Cardiac fibroblast (primary cell): ENCODE results near the gene IGFN1.

Experiments
- DNase-seq, 2 donors: peaks; one replicate each; pipeline versions ENCODE4 v3.0.0 to v3.0.0-alpha.2; 2010; ENCODE audit warnings: low read depth in 2 of 2
- H3K4me3 ChIP-seq, 2 donors: replicated peaks in 1 of 2; 1 replicate in 1 of 2; 2 replicates in 1 of 2; pipeline ENCODE4 v1.5.1; 2011; ENCODE audit warnings: low read depth in 2 of 2, low read length in 2 of 2, mild to moderate bottlenecking in 2 of 2, moderate library complexity in 1 of 2
- CTCF ChIP-seq: IDR thresholded peaks from one replicate; pipeline ENCODE4 v1.5.1; 2011; ENCODE audit warnings: low read depth, mild to moderate bottlenecking, low read length, inconsistent platforms

The IGFN1 gene

GRCh38 chr1:201184307-201185122 lies 6.1 kb upstream of the IGFN1 start:
- no peak overlapping the region for H3K4me3 ChIP-seq
- peak; percentile 73 to 78 for DNase-seq
- TF ChIP-seq CTCF: peak; percentile 69

- H3K4me3 ChIP-seq: no peak overlapping the region
- no peak for TF ChIP-seq CTCF
These were observed 5.5 kb upstream of the IGFN1 start for GRCh38 chr1:201185123-201185453.

GRCh38 chr1:201185527-201186128 lies 5.0 kb upstream of the IGFN1 start:
- no peak overlapping the region for H3K4me3 ChIP-seq
- DNase-seq: no peak
- TF ChIP-seq CTCF: no peak

More at GRCh38 chr1:201185123-201185453, 5.5 kb upstream of the IGFN1 start:
- no peak for DNase-seq

- TF ChIP-seq CTCF: no peak
- no peak overlapping the region for H3K4me3 ChIP-seq
- DNase-seq: no peak
These were observed 4.4 kb upstream of the IGFN1 start for GRCh38 chr1:201186192-201186591.

- DNase-seq: no peak
- TF ChIP-seq CTCF: no peak
- no peak overlapping the region for H3K4me3 ChIP-seq
These were observed 1.5 kb upstream of the IGFN1 start for GRCh38 chr1:201189085-201189484.

GRCh38 chr1:201190005-201190404 lies 619 bp upstream of the IGFN1 start:
- no peak for TF ChIP-seq CTCF
- no peak for DNase-seq
- no peak overlapping the region for H3K4me3 ChIP-seq
